ENCODE results near the gene UIMC1. TPM values are rescaled to one million over a fixed set of nuclear protein-coding genes. Genes with fewer than 3 reads are reported as not detected.

The UIMC1 gene
- total RNA-seq, 1 donor from 2014 or later: 42.2 TPM

GRCh38 chr5:176860381-176860780 is 146.2 kb downstream of the UIMC1 start:
- intact Hi-C loops (cut with DNase I): no loop called here
- no peaks in the 10 kb centered on the region for H3K27me3 ChIP-seq
- H3K27ac ChIP-seq: no peak overlapping the region
- no peak for TF ChIP-seq CTCF (IDR thresholded peaks at IDR 0.05)
- no peak for TF ChIP-seq POLR2A (IDR thresholded peaks at IDR 0.05)
- no peak for TF ChIP-seq POLR2AphosphoS5 (IDR thresholded peaks at IDR 0.05; ENCODE audit: insufficient read depth in 1 of 2, low read depth in 1 of 2)
- H3K36me3 ChIP-seq: no peaks in the 10 kb centered on the region
- H3K4me1 ChIP-seq: no peaks in the 10 kb centered on the region
- DNase-seq (ENCODE audit: extremely low spot score in 2 of 2): no peak
- H3K4me3 ChIP-seq: no peak overlapping the region
- H3K9me3 ChIP-seq: no peaks in the 10 kb centered on the region

GRCh38 chr5:176859916-176860315 is 146.7 kb downstream of the UIMC1 start:
- Histone ChIP-seq H3K4me3 (no peak overlapping the region), H3K9me3 (no peaks in the 10 kb centered on the region), H3K27ac (no peak overlapping the region), H3K36me3 (no peaks in the 10 kb centered on the region), H3K27me3 (no peaks in the 10 kb centered on the region), H3K4me1 (no peaks in the 10 kb centered on the region)
- no peak for DNase-seq (ENCODE audit: extremely low spot score in 2 of 2)
- no peak for TF ChIP-seq POLR2AphosphoS5 (IDR thresholded peaks at IDR 0.05; ENCODE audit: insufficient read depth in 1 of 2, low read depth in 1 of 2)
- no peak for TF ChIP-seq CTCF (IDR thresholded peaks at IDR 0.05)
- no peak for TF ChIP-seq POLR2A (IDR thresholded peaks at IDR 0.05)
- intact Hi-C loops (cut with DNase I): no loop called here

- Histone ChIP-seq H3K27me3 (no peaks in the 10 kb centered on the region), H3K4me3 (no peak overlapping the region), H3K9me3 (no peaks in the 10 kb centered on the region), H3K36me3 (no peaks in the 10 kb centered on the region), H3K4me1 (no peaks in the 10 kb centered on the region), H3K27ac (no peak overlapping the region)
- TF ChIP-seq POLR2AphosphoS5 (IDR thresholded peaks at IDR 0.05; ENCODE audit: insufficient read depth in 1 of 2, low read depth in 1 of 2) (no peak), CTCF (IDR thresholded peaks at IDR 0.05) (no peak), POLR2A (IDR thresholded peaks at IDR 0.05) (no peak)
- no peak for DNase-seq (ENCODE audit: extremely low spot score in 2 of 2)
- intact Hi-C loops (cut with DNase I): no loop called here
These were observed 148.7 kb downstream of the UIMC1 start for GRCh38 chr5:176857894-176858273.

- H3K36me3 ChIP-seq: no peaks in the 10 kb centered on the region
- DNase-seq (ENCODE audit: extremely low spot score in 2 of 2): no peak
- no peaks in the 10 kb centered on the region for H3K4me1 ChIP-seq
- H3K27ac ChIP-seq: no peak overlapping the region
- intact Hi-C loops (cut with DNase I): no loop called here
- no peaks in the 10 kb centered on the region for H3K9me3 ChIP-seq
- H3K4me3 ChIP-seq: no peak overlapping the region
- no peaks in the 10 kb centered on the region for H3K27me3 ChIP-seq
- TF ChIP-seq POLR2A (IDR thresholded peaks at IDR 0.05) (no peak), POLR2AphosphoS5 (IDR thresholded peaks at IDR 0.05; ENCODE audit: insufficient read depth in 1 of 2, low read depth in 1 of 2) (no peak), CTCF (IDR thresholded peaks at IDR 0.05) (no peak)
These were observed 149.2 kb downstream of the UIMC1 start for GRCh38 chr5:176857216-176857893.

- Histone ChIP-seq H3K27me3 (no peaks in the 10 kb centered on the region), H3K4me1 (no peaks in the 10 kb centered on the region), H3K36me3 (no peaks in the 10 kb centered on the region), H3K27ac (no peak overlapping the region), H3K9me3 (no peaks in the 10 kb centered on the region), H3K4me3 (no peak overlapping the region)
- TF ChIP-seq POLR2A (IDR thresholded peaks at IDR 0.05) (no peak), CTCF (IDR thresholded peaks at IDR 0.05) (no peak), POLR2AphosphoS5 (IDR thresholded peaks at IDR 0.05; ENCODE audit: insufficient read depth in 1 of 2, low read depth in 1 of 2) (no peak)
- intact Hi-C loops (cut with DNase I): no loop called here
- no peak for DNase-seq (ENCODE audit: extremely low spot score in 2 of 2)
These were observed 149.8 kb downstream of the UIMC1 start for GRCh38 chr5:176856746-176857145.

Data from vagina (tissue), 2 donors.